ENCODE measurements around the gene METRNL. TPM values are rescaled to one million over a fixed set of nuclear protein-coding genes. Genes with fewer than 3 reads are reported as not detected.

The METRNL gene
- total RNA-seq, 1 experiment from 2014 or later = 58.7 TPM

- TF ChIP-seq CBX3 (IDR thresholded peaks at IDR 0.05; ENCODE audit: low read depth) (no peak), FOSL1 (IDR thresholded peaks at IDR 0.05; ENCODE audit: low read depth) (no peak), SIN3A (IDR thresholded peaks at IDR 0.05; ENCODE audit: low read depth) (peak; percentile 89), REST (IDR thresholded peaks at IDR 0.05; ENCODE audit: low read depth) (no peak), YY1 (IDR thresholded peaks at IDR 0.05; ENCODE audit: extremely low read depth, insufficient replicate concordance, low read depth, low read length) (peak; percentile 39), ATF3 (IDR thresholded peaks at IDR 0.05) (no peak), TCF7L2 (IDR thresholded peaks at IDR 0.05; ENCODE audit: borderline replicate concordance, extremely low read depth, insufficient read depth, insufficient read length) (no peak), MAX (IDR thresholded peaks at IDR 0.05) (peak; percentile 99)
Observed at GRCh38 chr17:83051396-83052240, 27.8 kb upstream of the METRNL start (continued).

GRCh38 chr17:83052241-83052564 is 27.2 kb upstream of the METRNL start:
- Histone ChIP-seq H3K79me2 (ENCODE audit: insufficient read depth, low read length) (peaks cover 5% of the 10 kb centered on the region; the same call in 1 of the 2 replicates), H3K9me3 (ENCODE audit: control insufficient read depth in 1 of 2, insufficient read depth in 1 of 2, low read depth in 1 of 2, low read length in 2 of 2) (no peaks in the 10 kb centered on the region), H3K36me3 (ENCODE audit: control insufficient read depth in 1 of 2, insufficient read depth in 2 of 2, low read length in 2 of 2) (peaks cover 0 to under 1% of the 10 kb centered on the region in 2 experiments; a peak in 1 of 4 replicates), H3K4me3 (replicated peaks in 1 of 2; ENCODE audit: low read depth in 1 of 2, low read length in 2 of 2) (peak overlapping the region; percentile 70 to 75), H2AFZ (ENCODE audit: low read depth, low read length, poor library complexity, severe bottlenecking) (no peak overlapping the region), H3K27me3 (ENCODE audit: insufficient read depth, low read length) (no peaks in the 10 kb centered on the region), H3K4me1 (ENCODE audit: control insufficient read depth in 1 of 2, insufficient read depth in 2 of 2, low read length in 2 of 2) (peaks cover 40 to 54% of the 10 kb centered on the region in 2 experiments), H4K20me1 (ENCODE audit: insufficient read depth) (no peaks in the 10 kb centered on the region), H3K27ac (ENCODE audit: low read depth, low read length) (peak overlapping the region; percentile 83), H3K4me2 (ENCODE audit: low read length) (peak overlapping the region; percentile 99), H3K9me2 (ENCODE audit: insufficient read depth) (no peaks in the 10 kb centered on the region), H3K9ac (ENCODE audit: low read length) (peak overlapping the region; percentile 89)
- BruUV-seq (replicated peaks) = TSS peak; percentile 64
- POLR2A ChIA-PET = interaction anchor here (1.0 kb wide), 1 partner anchor 22 kb away, joined by 5 read pairs; no protein-coding TSS in a partner anchor
- ATAC-seq (no peak), DNase-seq (ENCODE audit: low read depth, low spot score) (no peak)
- CTCF ChIA-PET = no interaction called here
- RAD21 ChIA-PET (ENCODE audit: low non-redundant PET in 1 of 2, low total read pairs in 2 of 2, uncharacterized antibody in 2 of 2, unreplicated experiment in 2 of 2) = no interaction called here
- intact Hi-C loops (cut with micrococcal nuclease) = no loop called here
- no peak for TF ChIP-seq RAD21 (IDR thresholded peaks at IDR 0.05; ENCODE audit: low read depth)
- no peak for TF ChIP-seq ELF1 (IDR thresholded peaks at IDR 0.05; ENCODE audit: borderline replicate concordance, low read depth)
- TF ChIP-seq POLR2AphosphoS5 (IDR thresholded peaks at IDR 0.05; ENCODE audit: low read depth, low read length) = no peak
- no peak for TF ChIP-seq SRF (IDR thresholded peaks at IDR 0.05; ENCODE audit: low read depth)
- no peak for TF ChIP-seq YY1 (IDR thresholded peaks at IDR 0.05; ENCODE audit: extremely low read depth, insufficient replicate concordance, low read depth, low read length)
- TF ChIP-seq CTCF (IDR thresholded peaks at IDR 0.05 in 2 of 3, conservative IDR thresholded peaks at IDR 0.05 in 1 of 3; ENCODE audit: borderline replicate concordance in 1 of 3, insufficient read depth in 1 of 3, low read depth in 2 of 3, low read length in 2 of 3) = no peak
- TF ChIP-seq ZBTB33 (IDR thresholded peaks at IDR 0.05; ENCODE audit: extremely low read depth, insufficient replicate concordance, low read length) = no peak
- TF ChIP-seq SP1 (IDR thresholded peaks at IDR 0.05; ENCODE audit: low read depth) = no peak
- no peak for TF ChIP-seq CBX3 (IDR thresholded peaks at IDR 0.05; ENCODE audit: low read depth)
